Measurements from ENCODE around the gene RGS9BP. TPM values are rescaled to one million over a fixed set of nuclear protein-coding genes. Genes with fewer than 3 reads are reported as not detected.

RGS9BP gene
- total RNA-seq, 2 donors from 2014 or later, result not detected

DNA sequence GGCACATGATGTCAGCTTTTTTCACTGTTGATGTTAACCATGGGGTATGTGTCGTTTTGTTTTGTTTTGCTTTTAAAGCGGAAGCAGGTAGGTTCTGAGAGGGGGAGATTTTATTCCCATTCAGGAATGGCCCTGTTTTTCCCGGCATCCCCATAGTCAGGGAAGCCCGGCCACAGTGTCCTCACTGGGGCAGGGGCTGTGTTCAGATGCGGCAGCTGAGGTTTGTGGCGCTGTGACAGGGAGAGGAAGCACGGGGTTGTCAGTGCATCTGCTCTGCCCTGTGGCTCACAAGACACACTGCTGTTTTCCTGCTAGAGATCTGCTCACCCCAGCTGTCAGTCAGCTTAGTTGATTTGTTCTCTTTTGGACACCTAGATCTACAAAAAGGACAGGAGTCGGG lies 28.3 kb upstream of the RGS9BP start:
- Histone ChIP-seq H3K4me1 (ENCODE audit: control insufficient read depth, insufficient read depth, low read length) (no peaks in the 10 kb centered on the region), H3K27me3 (ENCODE audit: control insufficient read depth, insufficient read depth, low read length, poor library complexity, severe bottlenecking) (no peaks in the 10 kb centered on the region), H3K36me3 (ENCODE audit: control insufficient read depth, insufficient read depth, low read length) (peaks cover 55% of the 10 kb centered on the region), H3K9me3 (ENCODE audit: control insufficient read depth, low read length) (no peaks in the 10 kb centered on the region), H3K9ac (ENCODE audit: extremely low read depth, low read length, poor library complexity, severe bottlenecking) (no peak overlapping the region), H3K4me3 (ENCODE audit: low read length) (no peak overlapping the region), H3K27ac (ENCODE audit: low read depth, low read length) (no peak overlapping the region)
- Mint-ChIP-seq H3K27ac (no peak overlapping the region), H3K36me3 (ENCODE audit: low read depth) (peaks cover 51% of the 10 kb centered on the region), H3K4me1 (peaks cover 4% of the 10 kb centered on the region), H3K4me3 (no peak overlapping the region), H3K9me3 (no peaks in the 10 kb centered on the region), H3K27me3 (ENCODE audit: insufficient read depth) (no peaks in the 10 kb centered on the region)
- 93 to 95% methylated on average over 4 to 8 of the region's 8 CpGs for WGBS, 2 experiments (ENCODE audit: insufficient coverage in 1 of 2, insufficient read length in 1 of 2)
- no peak for DNase-seq
- TF ChIP-seq, protein P1, sequence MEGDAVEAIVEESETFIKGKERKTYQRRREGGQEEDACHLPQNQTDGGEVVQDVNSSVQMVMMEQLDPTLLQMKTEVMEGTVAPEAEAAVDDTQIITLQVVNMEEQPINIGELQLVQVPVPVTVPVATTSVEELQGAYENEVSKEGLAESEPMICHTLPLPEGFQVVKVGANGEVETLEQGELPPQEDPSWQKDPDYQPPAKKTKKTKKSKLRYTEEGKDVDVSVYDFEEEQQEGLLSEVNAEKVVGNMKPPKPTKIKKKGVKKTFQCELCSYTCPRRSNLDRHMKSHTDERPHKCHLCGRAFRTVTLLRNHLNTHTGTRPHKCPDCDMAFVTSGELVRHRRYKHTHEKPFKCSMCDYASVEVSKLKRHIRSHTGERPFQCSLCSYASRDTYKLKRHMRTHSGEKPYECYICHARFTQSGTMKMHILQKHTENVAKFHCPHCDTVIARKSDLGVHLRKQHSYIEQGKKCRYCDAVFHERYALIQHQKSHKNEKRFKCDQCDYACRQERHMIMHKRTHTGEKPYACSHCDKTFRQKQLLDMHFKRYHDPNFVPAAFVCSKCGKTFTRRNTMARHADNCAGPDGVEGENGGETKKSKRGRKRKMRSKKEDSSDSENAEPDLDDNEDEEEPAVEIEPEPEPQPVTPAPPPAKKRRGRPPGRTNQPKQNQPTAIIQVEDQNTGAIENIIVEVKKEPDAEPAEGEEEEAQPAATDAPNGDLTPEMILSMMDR (conservative IDR thresholded peaks at IDR 0.05), result no peak

DNA sequence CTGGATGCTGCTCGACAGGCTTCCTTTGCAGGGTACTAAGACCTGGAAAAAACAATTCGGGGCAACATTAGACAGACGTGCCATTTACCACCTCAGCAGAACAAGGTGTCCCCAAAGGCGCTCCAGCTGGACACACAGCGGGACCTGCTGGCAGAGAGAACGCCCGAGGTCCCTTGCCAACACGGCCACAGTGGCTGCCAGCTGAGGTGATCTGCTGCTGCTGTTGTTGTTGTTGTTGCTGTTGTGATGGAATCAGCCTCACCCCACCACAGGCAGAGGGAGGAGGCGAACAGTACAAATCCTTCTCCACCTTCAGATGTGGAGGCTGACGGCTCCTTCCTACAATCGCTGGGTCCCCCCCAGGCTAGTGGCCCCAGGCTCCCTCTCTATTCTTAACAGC lies 25.9 kb upstream of the RGS9BP start:
- DNase-seq, result no peak
- H3K36me3 Mint-ChIP-seq (ENCODE audit: low read depth), result peaks cover 41% of the 10 kb centered on the region
- Histone ChIP-seq H3K36me3 (ENCODE audit: control insufficient read depth, insufficient read depth, low read length) (peaks cover 37% of the 10 kb centered on the region), H3K4me3 (ENCODE audit: low read length) (no peak overlapping the region), H3K4me1 (ENCODE audit: control insufficient read depth, insufficient read depth, low read length) (no peaks in the 10 kb centered on the region), H3K27ac (ENCODE audit: low read depth, low read length) (no peak overlapping the region), H3K27me3 (ENCODE audit: control insufficient read depth, insufficient read depth, low read length, poor library complexity, severe bottlenecking) (no peaks in the 10 kb centered on the region), H3K9me3 (ENCODE audit: control insufficient read depth, low read length) (no peaks in the 10 kb centered on the region), H3K9ac (ENCODE audit: extremely low read depth, low read length, poor library complexity, severe bottlenecking) (no peak overlapping the region)
- WGBS, 2 experiments (ENCODE audit: insufficient coverage in 1 of 2, insufficient read length in 1 of 2), result 92 to 100% methylated on average over 1 to 11 of the region's 11 CpGs
- H3K27ac Mint-ChIP-seq, result no peak overlapping the region
- H3K4me3 Mint-ChIP-seq, result no peak overlapping the region
- no peaks in the 10 kb centered on the region for H3K9me3 Mint-ChIP-seq
- TF ChIP-seq, protein P1 (conservative IDR thresholded peaks at IDR 0.05), result no peak
- H3K27me3 Mint-ChIP-seq (ENCODE audit: insufficient read depth), result no peaks in the 10 kb centered on the region
- peaks cover 4% of the 10 kb centered on the region for H3K4me1 Mint-ChIP-seq

DNA sequence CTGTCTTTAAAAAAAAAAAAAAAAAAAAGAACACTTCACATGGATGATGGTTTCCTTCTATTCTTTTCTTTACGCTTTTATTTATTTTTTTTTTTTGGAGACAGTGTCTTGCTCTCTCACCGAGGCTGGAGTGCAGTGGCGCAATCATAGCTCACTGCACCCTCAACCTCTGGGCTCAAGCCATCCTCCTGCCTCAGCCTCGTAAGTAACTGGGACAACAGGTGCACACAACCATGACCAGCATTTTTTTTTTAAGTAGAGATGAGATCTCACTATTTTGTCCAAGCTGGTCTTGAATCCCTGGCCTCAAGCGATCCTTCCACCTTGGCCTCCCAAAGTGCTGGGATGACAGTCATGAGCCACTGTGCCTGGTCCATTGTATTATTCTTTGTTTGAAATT lies 25.0 kb upstream of the RGS9BP start:
- H3K27me3 ChIP-seq (ENCODE audit: control insufficient read depth, insufficient read depth, low read length, poor library complexity, severe bottlenecking), result no peaks in the 10 kb centered on the region
- peaks cover 4% of the 10 kb centered on the region for H3K4me1 Mint-ChIP-seq
- H3K9me3 Mint-ChIP-seq, result no peaks in the 10 kb centered on the region
- 97 to 100% methylated on average over 1 to 4 of the region's 5 CpGs for WGBS, 2 experiments (ENCODE audit: insufficient coverage in 1 of 2, insufficient read length in 1 of 2)
- H3K4me3 Mint-ChIP-seq, result no peak overlapping the region
- H3K4me3 ChIP-seq (ENCODE audit: low read length), result no peak overlapping the region
- no peaks in the 10 kb centered on the region for H3K4me1 ChIP-seq (ENCODE audit: control insufficient read depth, insufficient read depth, low read length)
- H3K27ac ChIP-seq (ENCODE audit: low read depth, low read length), result no peak overlapping the region
- no peaks in the 10 kb centered on the region for H3K27me3 Mint-ChIP-seq (ENCODE audit: insufficient read depth)
- peaks cover 49% of the 10 kb centered on the region for H3K36me3 Mint-ChIP-seq (ENCODE audit: low read depth)
- DNase-seq, result no peak
- H3K9me3 ChIP-seq (ENCODE audit: control insufficient read depth, low read length), result no peaks in the 10 kb centered on the region
- peaks cover 42% of the 10 kb centered on the region for H3K36me3 ChIP-seq (ENCODE audit: control insufficient read depth, insufficient read depth, low read length)
- H3K9ac ChIP-seq (ENCODE audit: extremely low read depth, low read length, poor library complexity, severe bottlenecking), result no peak overlapping the region
- H3K27ac Mint-ChIP-seq, result no peak overlapping the region
- TF ChIP-seq, protein P1 (conservative IDR thresholded peaks at IDR 0.05), result no peak

All from endodermal cell (in vitro differentiated cells).